Erythroblast (primary cell): Measurements from ENCODE around the gene SHANK3.

Experiments used
- DNase-seq, 2 experiments: peaks; one replicate each; lab custom pipeline; 2025; lab: John Stamatoyannopoulos, UW
- GATA1 ChIP-seq: IDR thresholded peaks from 2 replicates; pipeline ENCODE4 v1.6.1; 2011; ENCODE audit warnings: low read depth, mild to moderate bottlenecking, control low read depth, low read length, moderate library complexity
- POLR2A ChIP-seq: IDR thresholded peaks from 2 replicates; pipeline ENCODE4 v1.6.1; 2011; ENCODE audit warnings: mild to moderate bottlenecking, low read length

The SHANK3 gene

DNA sequence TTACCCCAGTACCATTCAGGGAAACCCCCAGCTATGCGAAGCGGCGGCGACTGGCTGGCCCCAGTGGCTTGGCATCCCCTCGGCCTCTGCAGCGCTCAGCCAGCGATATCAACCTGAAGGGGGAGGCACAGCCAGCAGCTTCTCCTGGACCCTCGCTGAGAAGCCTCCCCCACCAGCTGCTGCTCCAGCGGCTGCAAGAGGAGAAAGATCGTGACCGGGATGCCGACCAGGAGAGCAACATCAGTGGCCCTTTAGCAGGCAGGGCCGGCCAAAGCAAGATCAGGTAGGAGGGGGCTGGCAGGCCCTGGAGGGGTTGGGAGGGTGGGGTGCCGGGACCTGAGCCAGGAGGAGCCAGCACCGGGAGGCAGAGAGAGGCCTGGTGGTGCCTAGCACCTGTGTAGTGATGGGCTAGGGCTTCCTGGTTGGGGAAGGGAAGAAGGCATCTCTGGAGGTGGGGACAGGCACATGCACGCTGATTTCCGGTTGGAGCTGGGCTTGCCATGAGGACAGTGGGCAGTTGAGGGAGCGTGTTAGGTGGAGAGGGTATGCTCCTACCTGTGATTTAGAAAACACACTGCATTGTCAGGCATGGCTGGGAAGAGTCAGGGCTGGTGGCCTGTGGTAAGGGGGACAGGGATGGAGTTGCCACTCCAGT lies 22.3 kb downstream of the SHANK3 start:
- DNase-seq = no peak
- TF ChIP-seq GATA1 (no peak), POLR2A (no peak)

GRCh38 chr22:50695421-50696250 lies 23.0 kb downstream of the SHANK3 start:
- no peak for DNase-seq

DNA sequence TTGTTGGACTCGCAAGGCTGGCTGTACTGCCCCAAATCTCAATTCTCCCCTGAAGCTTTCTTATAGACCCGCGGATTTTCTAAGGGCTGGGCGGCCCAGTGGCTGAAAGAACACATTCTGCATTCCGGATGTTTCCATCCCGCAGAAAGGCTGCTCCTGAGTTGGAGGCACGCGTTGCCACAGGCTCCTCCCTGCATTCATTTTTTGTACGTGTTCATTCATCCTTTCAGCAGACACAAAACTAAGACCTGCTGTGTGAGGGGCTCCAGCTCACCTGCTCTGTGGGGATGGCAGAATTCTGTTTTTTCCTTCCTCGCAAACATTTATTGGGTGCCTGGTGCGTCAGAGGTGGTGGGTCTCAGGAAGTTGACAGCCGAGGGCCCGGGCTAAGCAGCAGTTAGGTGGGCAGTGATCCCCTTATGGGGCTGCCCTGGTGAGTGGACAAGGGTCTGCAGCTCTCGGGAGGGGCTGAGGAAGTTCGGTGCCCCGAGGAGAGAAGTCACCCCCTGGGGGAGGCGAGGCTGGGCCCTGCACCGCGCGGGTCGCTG lies 23.7 kb downstream of the SHANK3 start:
- no peak for TF ChIP-seq GATA1
- no peak for TF ChIP-seq POLR2A
- DNase-seq = no peak

More at GRCh38 chr22:50695421-50696250, 23.0 kb downstream of the SHANK3 start:
- TF ChIP-seq POLR2A (no peak), GATA1 (no peak)

DNA sequence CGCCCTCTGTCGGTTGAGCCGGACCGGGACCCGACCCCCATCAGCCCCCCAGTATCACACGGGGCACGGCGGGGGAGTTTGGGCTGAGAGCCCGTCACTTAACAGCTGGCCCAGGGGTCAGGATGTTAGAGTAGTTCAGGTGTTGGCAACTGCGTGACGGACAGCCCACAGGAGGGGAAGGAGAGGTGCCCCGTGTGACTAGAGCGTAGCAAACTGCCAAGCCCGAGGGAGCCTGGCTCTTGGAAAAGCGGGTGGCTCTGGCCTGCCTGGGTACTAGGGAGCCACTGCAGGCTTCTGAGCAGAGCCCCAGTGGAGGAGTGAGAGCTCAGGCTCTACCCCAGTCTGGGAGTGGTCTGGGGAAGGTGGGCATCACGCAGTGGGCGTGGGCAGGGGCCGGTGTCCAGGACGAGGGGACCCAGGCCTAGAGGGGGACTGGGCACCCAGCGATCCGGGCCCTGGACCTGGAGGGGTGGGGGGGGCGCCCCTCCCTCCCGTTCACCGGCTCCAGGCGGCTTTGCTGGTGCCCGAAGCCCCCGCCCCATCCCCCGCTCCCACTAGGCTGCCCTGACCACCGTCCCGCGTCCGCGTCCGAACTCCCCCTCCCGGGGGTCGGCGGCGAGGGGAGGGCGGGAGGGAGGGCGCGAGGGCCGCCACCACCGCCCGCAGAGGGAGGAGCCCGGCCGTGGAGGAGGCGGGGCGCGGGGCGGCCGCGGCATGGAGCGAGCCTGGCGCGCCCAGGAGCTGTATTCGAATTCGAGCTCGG lies 24.4 kb downstream of the SHANK3 start:
- TF ChIP-seq POLR2A = no peak

GRCh38 chr22:50697667-50698506 lies 25.3 kb downstream of the SHANK3 start:
- no peak for TF ChIP-seq POLR2A
- TF ChIP-seq GATA1 = no peak
- no peak for DNase-seq

More for the DNA sequence above, 24.4 kb downstream of the SHANK3 start:
- DNase-seq = no peak

GRCh38 chr22:50698546-50698945 lies 25.9 kb downstream of the SHANK3 start:
- TF ChIP-seq GATA1 (no peak), POLR2A (no peak)
- DNase-seq = no peak

DNA sequence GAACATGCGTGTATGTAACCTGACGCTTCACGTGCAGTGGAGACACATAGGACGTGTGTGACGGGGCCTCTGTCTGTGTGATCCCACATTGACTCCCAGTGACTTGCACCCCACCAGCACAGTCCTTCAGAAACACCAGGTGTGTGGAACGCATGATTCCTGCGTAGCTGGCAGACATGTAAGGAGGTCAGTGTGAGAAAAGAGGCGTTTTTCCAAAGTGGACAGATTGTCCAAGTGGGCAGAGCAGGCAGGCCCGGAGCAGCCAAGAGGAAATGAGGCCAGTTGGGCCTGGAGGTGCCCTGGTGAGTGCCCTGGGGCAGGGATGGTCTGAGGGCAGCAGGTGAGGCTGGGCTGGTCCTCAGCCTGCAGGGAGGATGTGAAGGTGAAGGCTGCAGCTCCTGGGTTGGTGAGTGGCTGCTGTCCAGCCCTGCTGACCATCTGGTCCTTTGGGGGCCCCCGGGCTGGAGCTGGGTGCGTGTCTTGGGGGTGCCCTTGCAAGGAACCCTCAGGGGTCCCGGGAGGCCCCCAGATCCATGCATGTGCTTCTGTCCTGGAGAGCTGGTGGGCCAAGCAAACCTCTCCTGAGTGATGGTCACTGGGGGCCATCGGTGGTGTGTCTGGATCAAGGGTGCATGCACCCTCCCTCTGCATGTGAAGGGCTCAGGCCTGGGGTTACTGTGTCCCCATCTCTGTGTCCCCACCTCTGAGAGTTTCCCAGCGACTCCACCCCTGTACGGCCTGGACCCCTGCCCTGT lies 26.6 kb downstream of the SHANK3 start:
- DNase-seq = no peak
- no peak for TF ChIP-seq GATA1
- no peak for TF ChIP-seq POLR2A

- DNase-seq = no peak
- no peak for TF ChIP-seq GATA1
- TF ChIP-seq POLR2A = no peak
Measured at GRCh38 chr22:50699756-50700386, 27.2 kb downstream of the SHANK3 start.

- DNase-seq = no peak
- TF ChIP-seq POLR2A (no peak), GATA1 (no peak)
Measured at GRCh38 chr22:50700387-50701075, 27.9 kb downstream of the SHANK3 start.

DNA sequence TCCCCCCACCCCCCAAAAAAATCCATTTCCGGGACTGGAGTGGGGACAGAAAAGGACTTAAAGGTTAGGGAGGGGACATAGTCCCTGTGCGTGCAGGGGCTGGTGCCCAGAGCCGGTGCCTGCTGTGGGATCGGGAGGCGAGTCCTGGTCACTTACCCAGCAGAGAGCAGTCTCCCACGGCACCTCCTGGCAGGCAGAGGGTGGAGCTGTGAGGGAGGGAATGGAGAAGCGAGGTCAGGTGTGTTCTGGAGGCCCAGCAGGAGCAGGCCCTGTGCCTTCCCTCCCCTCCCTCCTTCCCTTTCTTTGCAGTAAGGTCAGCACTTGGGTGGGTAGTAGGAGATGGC lies 28.4 kb downstream of the SHANK3 start:
- DNase-seq = no peak
- TF ChIP-seq GATA1 = no peak

DNA sequence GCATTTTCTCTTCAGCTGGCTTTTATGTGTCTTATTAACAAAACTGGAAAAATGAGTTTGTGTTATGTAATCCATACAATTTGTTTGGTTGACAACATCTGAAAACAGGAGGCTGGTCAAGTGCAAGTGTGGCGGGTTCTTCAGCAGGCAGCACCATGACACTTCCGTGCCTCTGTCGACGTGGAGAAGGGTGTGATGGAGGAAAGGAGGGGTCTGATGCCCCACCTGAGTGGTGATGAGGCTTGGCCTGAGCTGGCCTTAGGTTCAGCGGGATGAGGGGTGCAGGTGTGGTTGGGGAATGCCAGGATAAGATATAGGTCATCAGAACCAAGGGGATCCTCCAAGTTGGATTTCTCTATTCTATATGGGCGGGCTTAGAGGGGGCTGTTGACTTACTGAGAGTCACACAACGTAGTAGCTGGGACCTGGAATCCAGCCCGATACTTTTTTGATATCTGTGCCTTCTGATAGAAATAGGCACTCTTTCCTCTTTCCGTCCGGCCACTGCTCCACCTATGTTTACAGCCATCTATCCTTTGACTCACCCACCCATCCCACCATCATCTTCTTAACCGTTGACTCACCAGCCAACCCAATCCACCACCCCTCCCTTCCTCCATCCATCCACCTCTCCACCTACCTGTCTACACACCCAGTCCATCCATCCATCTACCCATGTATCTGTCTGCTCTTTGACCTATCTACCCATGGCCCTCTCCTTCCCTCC lies 29.0 kb downstream of the SHANK3 start:
- TF ChIP-seq GATA1 (no peak), POLR2A (no peak)
- DNase-seq = no peak
